VCaP (cell line): Measurements from ENCODE around the gene PLXNB3.

ENCODE experiments used
- H3K27ac ChIP-seq: fragments of 450-650 bp; 2 replicates; pipeline ENCODE4 v1.5.1; 2017
- CTCF ChIP-seq: fragments of 450-650 bp; conservative IDR thresholded peaks from 2 replicates; pipeline ENCODE4 v1.5.1; 2017; ENCODE audit warnings: mild to moderate bottlenecking, moderate library complexity

PLXNB3 gene

GRCh38 chrX:153799326-153799725, 35.3 kb downstream of the PLXNB3 start:
- no peak overlapping the region for H3K27ac ChIP-seq
- TF ChIP-seq CTCF = no peak

GRCh38 chrX:153800177-153800722, 36.2 kb downstream of the PLXNB3 start:
- TF ChIP-seq CTCF = no peak
- H3K27ac ChIP-seq = no peak overlapping the region

GRCh38 chrX:153800746-153801145, 36.7 kb downstream of the PLXNB3 start:
- TF ChIP-seq CTCF = no peak
- H3K27ac ChIP-seq = no peak overlapping the region

DNA sequence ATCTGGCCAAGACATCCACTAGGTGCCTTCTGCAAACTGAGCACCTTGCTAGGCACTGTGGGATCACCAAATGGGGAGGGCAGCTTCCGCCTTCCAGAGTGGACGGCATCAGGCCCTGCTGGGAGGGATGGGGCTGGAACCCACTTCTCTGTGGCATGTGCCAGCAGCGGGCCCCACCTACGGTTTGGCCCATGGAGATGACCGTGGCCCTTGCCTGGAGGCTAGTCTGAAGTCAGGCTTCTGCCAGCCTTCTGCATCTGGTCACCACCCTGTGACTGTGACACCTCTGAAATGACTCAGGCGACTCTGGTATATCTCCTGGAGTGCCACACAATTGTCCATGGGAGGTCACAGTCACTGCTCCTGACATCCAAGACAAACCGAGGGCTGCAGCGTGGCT, 37.6 kb downstream of the PLXNB3 start:
- TF ChIP-seq CTCF = no peak
- H3K27ac ChIP-seq = no peak overlapping the region

GRCh38 chrX:153802513-153803045, 38.5 kb downstream of the PLXNB3 start:
- no peak overlapping the region for H3K27ac ChIP-seq
- TF ChIP-seq CTCF = no peak

GRCh38 chrX:153803211-153804099, 39.4 kb downstream of the PLXNB3 start:
- no peak for TF ChIP-seq CTCF
- H3K27ac ChIP-seq = no peak overlapping the region

- TF ChIP-seq CTCF = no peak
- no peak overlapping the region for H3K27ac ChIP-seq
Measured at GRCh38 chrX:153804100-153804595, 40.1 kb downstream of the PLXNB3 start.
